ENCODE results near the gene NHLH1.

GRCh38 chr1:160414881-160415280 is 48.0 kb downstream of the NHLH1 start:
- TF ChIP-seq SREBF2 (IDR thresholded peaks at IDR 0.05; ENCODE audit: low read length) (no peak), ZNF274 (IDR thresholded peaks at IDR 0.05; ENCODE audit: insufficient read depth, insufficient read length) (no peak), ZBTB40 (IDR thresholded peaks at IDR 0.05; ENCODE audit: borderline replicate concordance) (no peak), PBX3 (IDR thresholded peaks at IDR 0.05; ENCODE audit: insufficient replicate concordance, low read depth, low read length) (no peak)
